ENCODE data around the gene ASTN2.

- TF ChIP-seq POLR2A (IDR thresholded peaks at IDR 0.05; ENCODE audit: low read length) (no peak), GATA1 (IDR thresholded peaks at IDR 0.05; ENCODE audit: low read depth, low read length) (no peak)
These were observed 175.4 kb downstream of the ASTN2 start for GRCh38 chr9:117239428-117239827.

All from erythroblast (primary cell).